AG10803 (cell line): ENCODE data around the gene CPSF7.
"Not testable (repeated sequence)": the region's sequence is repeated elsewhere in the genome, so short reads cannot be mapped to it uniquely, and the experiment has no call there.

Source experiments
- DNase-seq: peaks from one replicate; pipeline ENCODE4 v3.0.0; 2010; ENCODE audit warnings: low read depth
- H3K4me3 ChIP-seq: 2 replicates; pipeline ENCODE4 v1.5.1; 2011; ENCODE audit warnings: mild to moderate bottlenecking, low read length, control low read depth
- TF ChIP-seq, protein P1 (sequence below): conservative IDR thresholded peaks from 2 replicates; pipeline ENCODE4 v1.5.1; 2011; ENCODE audit warnings: mild to moderate bottlenecking, low read length, control low read depth, inconsistent platforms

The CPSF7 gene

DNA sequence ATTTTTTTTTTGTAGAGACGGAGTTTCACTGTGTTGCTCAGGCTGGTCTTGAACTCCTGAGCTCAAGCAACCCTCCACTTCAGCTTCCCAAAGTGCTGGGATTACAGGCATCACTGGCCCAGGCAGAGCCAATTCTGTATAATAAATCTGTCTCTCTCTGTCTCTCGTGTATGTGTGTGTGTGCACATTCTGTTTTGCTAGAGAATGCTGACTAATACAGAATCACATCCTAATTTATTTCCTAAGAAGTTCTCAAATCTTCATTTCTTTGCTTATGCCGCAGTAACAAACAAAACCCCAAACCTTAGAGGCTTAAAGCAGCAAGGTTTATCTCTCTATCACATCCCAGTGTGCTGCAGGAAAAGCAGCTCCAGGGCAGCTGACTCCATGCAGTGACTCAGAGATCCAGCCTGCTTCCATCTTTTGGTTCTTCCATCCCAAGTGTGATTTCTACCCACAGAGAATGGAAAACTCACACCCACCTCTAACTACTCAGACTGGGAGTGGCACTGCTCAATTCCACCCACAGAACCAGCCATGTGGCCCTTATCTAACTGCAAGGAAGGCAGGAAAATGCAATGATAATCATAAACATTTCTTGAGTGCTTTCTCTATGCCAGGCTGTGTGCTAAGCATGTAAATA is 43.7 kb upstream of the CPSF7 start:
- TF ChIP-seq, protein P1, sequence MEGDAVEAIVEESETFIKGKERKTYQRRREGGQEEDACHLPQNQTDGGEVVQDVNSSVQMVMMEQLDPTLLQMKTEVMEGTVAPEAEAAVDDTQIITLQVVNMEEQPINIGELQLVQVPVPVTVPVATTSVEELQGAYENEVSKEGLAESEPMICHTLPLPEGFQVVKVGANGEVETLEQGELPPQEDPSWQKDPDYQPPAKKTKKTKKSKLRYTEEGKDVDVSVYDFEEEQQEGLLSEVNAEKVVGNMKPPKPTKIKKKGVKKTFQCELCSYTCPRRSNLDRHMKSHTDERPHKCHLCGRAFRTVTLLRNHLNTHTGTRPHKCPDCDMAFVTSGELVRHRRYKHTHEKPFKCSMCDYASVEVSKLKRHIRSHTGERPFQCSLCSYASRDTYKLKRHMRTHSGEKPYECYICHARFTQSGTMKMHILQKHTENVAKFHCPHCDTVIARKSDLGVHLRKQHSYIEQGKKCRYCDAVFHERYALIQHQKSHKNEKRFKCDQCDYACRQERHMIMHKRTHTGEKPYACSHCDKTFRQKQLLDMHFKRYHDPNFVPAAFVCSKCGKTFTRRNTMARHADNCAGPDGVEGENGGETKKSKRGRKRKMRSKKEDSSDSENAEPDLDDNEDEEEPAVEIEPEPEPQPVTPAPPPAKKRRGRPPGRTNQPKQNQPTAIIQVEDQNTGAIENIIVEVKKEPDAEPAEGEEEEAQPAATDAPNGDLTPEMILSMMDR = no peak
- H3K4me3 ChIP-seq = no peak overlapping the region
- DNase-seq = no peak

DNA sequence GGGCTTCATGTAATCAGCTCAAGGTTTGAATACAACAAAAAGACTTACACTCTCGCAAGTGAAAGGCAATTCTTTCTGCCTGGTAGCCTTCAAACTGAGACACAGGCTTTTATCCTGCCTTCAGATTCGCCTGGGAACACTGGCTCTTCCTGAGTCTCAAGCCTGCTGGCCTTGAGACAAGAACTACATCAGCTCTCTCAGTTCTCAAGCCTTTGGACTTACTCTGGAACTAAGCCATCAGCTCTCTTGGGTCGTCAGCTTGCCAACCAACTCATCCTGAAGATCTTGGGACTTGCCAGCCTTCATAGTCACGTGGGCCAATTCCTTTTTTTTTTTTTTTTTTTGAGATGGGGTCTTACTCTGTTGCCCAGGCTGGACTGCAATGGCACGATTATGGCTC is 43.1 kb upstream of the CPSF7 start:
- H3K4me3 ChIP-seq = no peak overlapping the region
- peak; percentile 80 for DNase-seq
- TF ChIP-seq, protein P1 = no peak

DNA sequence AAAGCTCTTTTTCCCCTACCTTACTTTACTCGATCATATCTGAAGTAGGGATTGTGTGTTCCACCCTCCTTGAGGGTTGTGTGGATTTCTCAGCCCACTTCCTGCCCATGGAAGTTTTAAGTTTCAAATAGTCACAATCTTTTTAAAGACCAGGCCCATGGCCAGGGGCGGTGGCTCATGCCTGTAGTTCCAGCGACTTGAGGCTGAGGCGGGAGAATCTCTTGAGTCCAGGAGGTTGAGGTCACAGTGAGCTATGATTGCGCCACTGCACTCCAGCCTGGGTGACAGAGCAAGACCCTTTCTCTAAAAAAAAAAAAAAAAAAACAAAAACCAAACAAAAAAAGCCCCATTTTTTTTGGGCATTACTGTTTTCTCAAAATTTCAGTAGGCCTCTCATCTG is 42.5 kb upstream of the CPSF7 start:
- H3K4me3 ChIP-seq = no peak overlapping the region
- DNase-seq = peak; percentile 71
- TF ChIP-seq, protein P1 = no peak

DNA sequence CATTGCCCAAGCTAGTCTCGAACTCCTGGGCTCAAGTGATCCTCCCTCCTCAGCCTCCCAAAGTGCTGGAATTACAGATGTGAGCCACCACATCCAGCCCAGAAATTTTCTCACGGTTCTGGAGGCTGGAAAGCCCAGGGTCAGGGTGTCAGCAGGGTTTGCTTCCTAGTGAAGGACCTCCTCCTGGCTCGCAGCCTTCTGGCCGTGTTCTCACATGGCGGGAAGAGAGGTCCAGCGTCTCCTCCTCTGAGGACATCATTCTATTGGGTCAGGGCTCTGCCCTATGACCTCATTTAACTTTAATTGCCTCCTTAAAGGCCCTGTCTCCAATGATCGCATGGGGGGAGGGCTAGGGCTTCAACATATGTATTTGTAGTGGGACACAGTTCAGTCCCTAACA is 38.2 kb upstream of the CPSF7 start:
- H3K4me3 ChIP-seq = no peak overlapping the region
- TF ChIP-seq, protein P1 = no peak
- DNase-seq = no peak

DNA sequence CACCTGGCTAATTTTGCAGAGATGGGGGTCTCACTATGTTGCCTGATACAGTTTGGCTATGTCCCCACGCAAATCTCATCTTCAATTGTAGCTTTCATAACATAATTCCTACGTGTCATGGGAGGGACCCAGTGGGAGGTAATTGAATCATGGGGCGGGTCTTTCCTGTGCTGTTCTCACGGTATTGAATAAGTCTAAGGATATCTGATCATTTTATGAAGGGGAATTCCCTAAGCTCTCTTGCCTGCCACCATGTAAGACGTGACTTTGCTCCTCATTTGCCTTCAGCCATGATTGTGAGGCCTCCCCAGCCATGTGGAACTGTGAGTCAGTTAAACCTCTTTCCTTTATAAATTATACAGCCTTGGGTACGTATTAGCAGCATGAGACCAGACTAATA is 37.8 kb upstream of the CPSF7 start:
- not testable (repeated sequence) for H3K4me3 ChIP-seq, DNase-seq

DNA sequence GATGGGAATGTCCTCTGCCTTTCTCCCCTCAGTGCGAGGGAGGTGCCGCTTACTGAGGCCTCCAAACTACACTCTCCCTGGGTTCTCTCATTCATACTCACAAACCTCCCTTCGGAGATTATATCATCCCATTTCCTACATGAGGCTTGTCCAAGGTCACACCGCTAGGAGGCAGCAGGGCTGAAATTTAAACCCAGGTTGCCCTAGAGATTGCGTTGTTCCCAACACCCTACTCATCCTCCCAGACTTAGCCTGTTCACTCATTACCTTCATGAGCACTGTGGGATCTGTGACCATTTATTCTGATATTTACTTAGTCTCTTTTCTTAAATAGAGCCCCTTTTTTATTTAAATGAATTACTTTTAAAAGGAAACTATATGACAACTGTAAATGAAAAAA is 31.2 kb upstream of the CPSF7 start:
- no peak overlapping the region for H3K4me3 ChIP-seq
- no peak for DNase-seq
- TF ChIP-seq, protein P1 = no peak; the same call in 1 of the 2 replicates

DNA sequence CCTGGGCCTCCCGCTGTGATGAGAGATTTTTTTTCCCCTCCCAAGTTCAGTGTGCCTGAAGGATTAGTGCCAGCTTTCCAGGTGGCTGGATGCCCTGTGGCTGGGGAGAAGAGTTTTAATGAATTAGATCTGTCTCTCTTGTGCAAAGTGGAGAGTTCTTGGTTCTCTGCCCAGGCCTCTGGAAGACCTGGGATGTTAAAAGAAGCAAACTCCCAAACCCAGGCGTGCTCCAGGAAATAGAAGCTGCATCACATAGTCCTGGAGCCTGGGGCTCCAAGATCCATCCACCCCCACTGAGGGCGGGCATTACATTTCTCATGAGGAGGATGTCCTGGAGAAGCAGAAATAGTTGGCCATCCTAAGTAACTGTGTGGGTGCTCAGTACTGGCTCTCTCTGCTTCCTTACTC is 30.7 kb upstream of the CPSF7 start:
- peak; percentile 83 for DNase-seq
- TF ChIP-seq, protein P1 = no peak
- H3K4me3 ChIP-seq = no peak overlapping the region

DNA sequence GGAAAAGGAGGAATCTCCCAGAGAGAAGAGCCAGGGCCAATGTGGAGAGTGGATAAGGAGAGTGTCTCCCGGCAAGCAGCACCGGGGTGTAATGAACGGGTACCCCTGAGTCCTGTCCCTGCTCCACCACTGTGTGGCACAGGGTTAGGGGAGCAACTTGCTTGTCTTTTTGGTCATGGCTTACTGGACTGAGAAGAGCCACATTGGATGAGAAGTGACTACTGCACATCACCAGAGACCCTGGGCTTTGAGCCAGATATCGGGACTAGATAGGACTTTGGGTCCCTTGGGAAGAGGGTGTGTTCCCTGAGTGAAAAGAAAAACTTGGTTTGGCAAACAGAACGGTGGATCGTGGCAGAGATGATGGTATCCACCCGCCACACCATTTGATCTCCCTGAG is 24.7 kb upstream of the CPSF7 start:
- no peak overlapping the region for H3K4me3 ChIP-seq
- TF ChIP-seq, protein P1 = no peak
- no peak for DNase-seq
